Type B pancreatic cell (in vitro differentiated cells): ENCODE measurements around the gene MTMR2. TPM values are rescaled to one million over a fixed set of nuclear protein-coding genes. Genes with fewer than 3 reads are reported as not detected.

Experiments used
- DNase-seq: peaks from one replicate; pipeline ENCODE4 v3.0.0; 2021; ENCODE audit warnings: mixed read lengths; ENCODE audit not compliant: unreplicated experiment; ENCODE audit errors: extremely low spot score
- H3K27ac Mint-ChIP-seq: 2 replicates; pipeline ENCODE4 v1.8.0; 2021; ENCODE audit warnings: mild to moderate bottlenecking, mixed read lengths
- H3K27me3 Mint-ChIP-seq: 2 replicates; pipeline ENCODE4 v1.8.0; 2021; ENCODE audit warnings: mixed read lengths
- H3K36me3 Mint-ChIP-seq: 2 replicates; pipeline ENCODE4 v1.8.0; 2021; ENCODE audit warnings: mixed read lengths
- H3K4me1 Mint-ChIP-seq: one replicate; pipeline ENCODE4 v1.8.0; 2021; ENCODE audit warnings: mixed read lengths; ENCODE audit not compliant: unreplicated experiment
- H3K4me3 Mint-ChIP-seq: 2 replicates; pipeline ENCODE4 v1.8.0; 2021; ENCODE audit warnings: mild to moderate bottlenecking, mixed read lengths
- H3K9me3 Mint-ChIP-seq: 2 replicates; pipeline ENCODE4 v1.8.0; 2021; ENCODE audit warnings: mixed read lengths
- CTCF ChIP-seq: fragments of 200-600 bp; sonication (generic); conservative IDR thresholded peaks from 2 replicates; pipeline ENCODE4 v1.5.0; 2021; ENCODE audit warnings: antibody characterized with exemption, mild to moderate bottlenecking
- total RNA-seq: library from RNA; stranded (reverse); gene quantifications from 2 replicates; pipeline ENCODE4 v1.2.1, GENCODE V29; 2021; ENCODE audit warnings: low replicate concordance

The MTMR2 gene
- total RNA-seq, 1 donor from 2014 or later, result 38.9 TPM

- Mint-ChIP-seq H3K36me3 (no peaks in the 10 kb centered on the region), H3K4me3 (no peak overlapping the region), H3K9me3 (no peaks in the 10 kb centered on the region), H3K27me3 (no peaks in the 10 kb centered on the region), H3K27ac (no peak overlapping the region), H3K4me1 (peaks cover 20% of the 10 kb centered on the region)
- TF ChIP-seq CTCF, result no peak
- DNase-seq, result no peak
These were observed 5.2 kb downstream of the MTMR2 start for GRCh38 chr11:95918720-95919119.

GRCh38 chr11:95918056-95918455, 5.9 kb downstream of the MTMR2 start:
- H3K27me3 Mint-ChIP-seq, result no peaks in the 10 kb centered on the region
- no peak overlapping the region for H3K4me3 Mint-ChIP-seq
- no peaks in the 10 kb centered on the region for H3K9me3 Mint-ChIP-seq
- H3K4me1 Mint-ChIP-seq, result peaks cover 20% of the 10 kb centered on the region
- no peak overlapping the region for H3K27ac Mint-ChIP-seq
- DNase-seq, result no peak
- TF ChIP-seq CTCF, result no peak
- peaks cover 4% of the 10 kb centered on the region for H3K36me3 Mint-ChIP-seq

- DNase-seq, result no peak
- Mint-ChIP-seq H3K27ac (no peak overlapping the region), H3K9me3 (no peaks in the 10 kb centered on the region), H3K27me3 (no peaks in the 10 kb centered on the region), H3K4me3 (no peak overlapping the region), H3K36me3 (peaks cover 4% of the 10 kb centered on the region), H3K4me1 (peaks cover 17% of the 10 kb centered on the region)
- TF ChIP-seq CTCF, result no peak
These were observed 6.5 kb downstream of the MTMR2 start for GRCh38 chr11:95917193-95918036.

GRCh38 chr11:95916049-95916448, 7.9 kb downstream of the MTMR2 start:
- Mint-ChIP-seq H3K4me1 (peaks cover 13% of the 10 kb centered on the region), H3K27me3 (no peaks in the 10 kb centered on the region), H3K36me3 (peaks cover 4% of the 10 kb centered on the region), H3K27ac (no peak overlapping the region), H3K4me3 (no peak overlapping the region), H3K9me3 (no peaks in the 10 kb centered on the region)
- TF ChIP-seq CTCF, result no peak
- DNase-seq, result no peak

GRCh38 chr11:95915051-95915450, 8.9 kb downstream of the MTMR2 start:
- Mint-ChIP-seq H3K9me3 (no peaks in the 10 kb centered on the region), H3K27ac (no peak overlapping the region), H3K27me3 (no peaks in the 10 kb centered on the region), H3K4me1 (peaks cover 13% of the 10 kb centered on the region), H3K4me3 (no peak overlapping the region), H3K36me3 (peaks cover 4% of the 10 kb centered on the region)
- no peak for DNase-seq
- no peak for TF ChIP-seq CTCF
